ENCODE measurements around the gene ZCCHC8. TPM values are rescaled to one million over a fixed set of nuclear protein-coding genes. Genes with fewer than 3 reads are reported as not detected.

ZCCHC8 gene
- total and polyA plus RNA-seq, 2 donors (not counting 3 experiments of a cell fraction or from before 2014, with no cell fraction given) = 10.0 to 24.4 TPM

GRCh38 chr12:122520676-122521075, 19.9 kb upstream of the ZCCHC8 start:
- Histone ChIP-seq H3K9ac (replicated peaks; ENCODE audit: extremely low read depth, insufficient read depth, low read length) (no peak overlapping the region), H3K4me3 (replicated peaks in 1 of 3; ENCODE audit: insufficient read depth in 1 of 3, low read depth in 1 of 3, low read length in 3 of 3) (no peak overlapping the region), H3K27ac (ENCODE audit: insufficient read depth, low read depth, low read length) (no peak overlapping the region), H3K36me3 (ENCODE audit: control insufficient read depth in 2 of 2, extremely low read depth in 1 of 2, insufficient read depth in 2 of 2, low read length in 2 of 2) (peaks cover 32 to 64% of the 10 kb centered on the region in 2 experiments), H2AFZ (ENCODE audit: low read depth, low read length) (no peak overlapping the region), H3K79me2 (ENCODE audit: control insufficient read depth, insufficient read depth, low read length) (peaks cover 90% of the 10 kb centered on the region), H3K9me3 (replicated peaks; ENCODE audit: control insufficient read depth, insufficient read depth, low read length) (no peaks in the 10 kb centered on the region), H3K27me3 (ENCODE audit: control insufficient read depth in 2 of 2, insufficient read depth in 2 of 2, low read length in 2 of 2) (no peaks in the 10 kb centered on the region), H4K20me1 (replicated peaks; ENCODE audit: control insufficient read depth, extremely low read depth, insufficient read depth, low read length) (peaks cover 22% of the 10 kb centered on the region), H3K4me2 (ENCODE audit: insufficient read depth, low read length) (no peak overlapping the region), H3K4me1 (ENCODE audit: control insufficient read depth, extremely low read depth, insufficient read depth, low read length) (peaks cover 20% of the 10 kb centered on the region), H3K9me1 (replicated peaks; ENCODE audit: control insufficient read depth, extremely low read depth, insufficient read depth, low read length) (no peaks in the 10 kb centered on the region)
- DNase-seq (ENCODE audit: low read depth, low spot score) = no peak
- POLR2A ChIA-PET = interaction anchor here (0.9 kb wide), 1 partner anchor 23 kb away, joined by 3 read pairs; no protein-coding TSS in a partner anchor
- dilution Hi-C loops (cut with MboI; ENCODE audit: extremely low pct_ligation_motif_present, low sequenced_read_pairs) (no loop called here), intact Hi-C loops (cut with micrococcal nuclease) (no loop called here)
- TF ChIP-seq POLR2A (IDR thresholded peaks at IDR 0.05; ENCODE audit: low read depth, low read length) (no peak), MAX (IDR thresholded peaks at IDR 0.05; ENCODE audit: insufficient read depth, insufficient read length) (no peak), CTCF (IDR thresholded peaks at IDR 0.05; ENCODE audit: extremely low read depth in 1 of 2, insufficient read depth in 1 of 2, low read depth in 1 of 2, low read length in 2 of 2) (no peak)
- CTCF ChIA-PET = interaction anchor here (1.1 kb wide), 2 partner anchors 20 to 23 kb away, joined by 3 read pairs; partner anchors contain the start of gene ZCCHC8
- no peak for FAIRE-seq
- BruUV-seq (replicated peaks) = no TSS peak

GRCh38 chr12:122519418-122519817, 18.7 kb upstream of the ZCCHC8 start:
- no peak overlapping the region for H3K4me2 ChIP-seq (ENCODE audit: insufficient read depth, low read length)
- ChIA-PET POLR2A (interaction anchor here (0.9 kb wide), 1 partner anchor 22 kb away, joined by 3 read pairs; no protein-coding TSS in a partner anchor), CTCF (no interaction called here)
- peaks cover 16% of the 10 kb centered on the region for H3K4me1 ChIP-seq (ENCODE audit: control insufficient read depth, extremely low read depth, insufficient read depth, low read length)
- peaks cover 24% of the 10 kb centered on the region for H4K20me1 ChIP-seq (replicated peaks; ENCODE audit: control insufficient read depth, extremely low read depth, insufficient read depth, low read length)
- no peak for TF ChIP-seq MAX (IDR thresholded peaks at IDR 0.05; ENCODE audit: insufficient read depth, insufficient read length)
- TF ChIP-seq EZH2 (IDR thresholded peaks at IDR 0.05; ENCODE audit: borderline replicate concordance, low read depth, low read length, severe bottlenecking) = no peak
- TF ChIP-seq FOS (IDR thresholded peaks at IDR 0.05; ENCODE audit: borderline replicate concordance, insufficient read depth, low read length) = no peak
- TF ChIP-seq CTCF (IDR thresholded peaks at IDR 0.05; ENCODE audit: extremely low read depth in 1 of 2, insufficient read depth in 1 of 2, low read depth in 1 of 2, low read length in 2 of 2) = no peak
- TF ChIP-seq GATA2 (IDR thresholded peaks at IDR 0.05; ENCODE audit: insufficient read depth, insufficient read length, low read depth, low read length) = no peak
- no peak for TF ChIP-seq JUN (IDR thresholded peaks at IDR 0.05; ENCODE audit: borderline replicate concordance, insufficient read depth, insufficient read length, low read depth)
- TF ChIP-seq POLR2A (IDR thresholded peaks at IDR 0.05; ENCODE audit: low read depth, low read length) = no peak
- H3K9me1 ChIP-seq (replicated peaks; ENCODE audit: control insufficient read depth, extremely low read depth, insufficient read depth, low read length) = no peaks in the 10 kb centered on the region
- no peak overlapping the region for H3K27ac ChIP-seq (ENCODE audit: insufficient read depth, low read depth, low read length)
- intact Hi-C loops (cut with micrococcal nuclease) (no loop called here), dilution Hi-C loops (cut with MboI; ENCODE audit: extremely low pct_ligation_motif_present, low sequenced_read_pairs) (no loop called here)
- no peak for FAIRE-seq
- no peak overlapping the region for H3K9ac ChIP-seq (replicated peaks; ENCODE audit: extremely low read depth, insufficient read depth, low read length)
- no TSS peak for BruUV-seq (replicated peaks)
- no peak overlapping the region for H3K4me3 ChIP-seq (replicated peaks in 1 of 3; ENCODE audit: insufficient read depth in 1 of 3, low read depth in 1 of 3, low read length in 3 of 3)
- DNase-seq (ENCODE audit: low read depth, low spot score) = no peak
- H2AFZ ChIP-seq (ENCODE audit: low read depth, low read length) = no peak overlapping the region
- H3K27me3 ChIP-seq (ENCODE audit: control insufficient read depth in 2 of 2, insufficient read depth in 2 of 2, low read length in 2 of 2) = no peaks in the 10 kb centered on the region
- no peaks in the 10 kb centered on the region for H3K9me3 ChIP-seq (replicated peaks; ENCODE audit: control insufficient read depth, insufficient read depth, low read length)
- H3K36me3 ChIP-seq (ENCODE audit: control insufficient read depth in 2 of 2, extremely low read depth in 1 of 2, insufficient read depth in 2 of 2, low read length in 2 of 2) = peaks cover 35 to 70% of the 10 kb centered on the region in 2 experiments
- H3K79me2 ChIP-seq (ENCODE audit: control insufficient read depth, insufficient read depth, low read length) = peaks cover 88% of the 10 kb centered on the region
